PC-9 (cell line): ENCODE results near the gene POLD1. TPM values are rescaled to one million over a fixed set of nuclear protein-coding genes. Genes with fewer than 3 reads are reported as not detected.
A peak's percentile ranks its signal among the peaks of the same experiment; 100 is the strongest.

Experiments used
- BruUV-seq: library from RNA; stranded (reverse); fragments of 400-500 nt; replicated peaks from 2 replicates; lab custom pipeline; 2021; lab: Mats Ljungman, UMichigan
- CTCF ChIA-PET: fragments of 300-600 bp; sonication (Branson Sonifier 250); formaldehyde crosslinking; loops from one replicate; lab custom pipeline; 2022; ENCODE audit warnings: antibody characterized with exemption; lab: Charles Lee
- POLR2A ChIA-PET: fragments of 300-600 bp; sonication (Branson Sonifier 250); formaldehyde crosslinking; loops from one replicate; lab custom pipeline; 2022; ENCODE audit warnings: antibody characterized with exemption; ENCODE audit not compliant: unreplicated experiment; lab: Charles Lee
- DNase-seq, 2 experiments: peaks; one replicate each; pipeline versions ENCODE4 v3.0.0 to v3.0.0-alpha.2; 2015 to 2022; ENCODE audit warnings: mixed read lengths in 1 of 2
- H2AFZ ChIP-seq: fragments of 200-600 bp; sonication (generic); 2 replicates; pipeline ENCODE4 v1.8.1; 2017; ENCODE audit warnings: antibody characterized with exemption
- H3F3A ChIP-seq: fragments of 200-600 bp; sonication (generic); 2 replicates; pipeline ENCODE4 v1.8.1; 2017; ENCODE audit warnings: antibody characterized with exemption, mild to moderate bottlenecking, low read depth; ENCODE audit not compliant: insufficient read depth
- H3K27ac ChIP-seq: fragments of 200-600 bp; sonication (generic); 2 replicates; pipeline ENCODE4 v1.6.1; 2016; ENCODE audit warnings: mixed run types
- H3K27me3 ChIP-seq: fragments of 200-600 bp; sonication (generic); 2 replicates; pipeline ENCODE4 v1.6.1; 2016; ENCODE audit warnings: low read depth, mixed run types; ENCODE audit not compliant: insufficient read depth
- H3K36me3 ChIP-seq: fragments of 200-600 bp; sonication (generic); 2 replicates; pipeline ENCODE4 v1.6.1; 2016; ENCODE audit warnings: low read depth, mixed run types
- H3K4me1 ChIP-seq: fragments of 200-600 bp; sonication (generic); replicated peaks from 2 replicates; pipeline ENCODE4 v1.6.1; 2016; ENCODE audit warnings: mixed run types; ENCODE audit not compliant: insufficient read depth
- H3K4me2 ChIP-seq: fragments of 200-600 bp; sonication (generic); 2 replicates; pipeline ENCODE4 v1.6.1; 2017; ENCODE audit warnings: mixed run types
- H3K4me3 ChIP-seq: fragments of 200-600 bp; sonication (generic); 2 replicates; pipeline ENCODE4 v1.6.1; 2016; ENCODE audit warnings: mixed run types
- H3K79me2 ChIP-seq: fragments of 200-600 bp; sonication (generic); 2 replicates; pipeline ENCODE4 v1.6.1; 2017; ENCODE audit warnings: low read depth, mixed run types
- H3K9me2 ChIP-seq: fragments of 200-600 bp; sonication (generic); 2 replicates; pipeline ENCODE4 v1.8.1; 2017; ENCODE audit warnings: mild to moderate bottlenecking; ENCODE audit not compliant: insufficient read depth
- H3K9me3 ChIP-seq: fragments of 200-600 bp; sonication (generic); 2 replicates; pipeline ENCODE4 v1.8.1; 2016; ENCODE audit warnings: low read depth; ENCODE audit not compliant: insufficient read depth
- H4K20me1 ChIP-seq: fragments of 200-600 bp; sonication (generic); 2 replicates; pipeline ENCODE4 v1.8.1; 2017; ENCODE audit not compliant: insufficient read depth
- CTCF ChIP-seq: fragments of 200-600 bp; sonication (generic); conservative IDR thresholded peaks from 2 replicates; pipeline ENCODE4 v1.6.1; 2017; ENCODE audit warnings: mixed run types, antibody characterized with exemption, mild to moderate bottlenecking, moderate library complexity
- EZH2 ChIP-seq: fragments of 200-600 bp; sonication (generic); IDR thresholded peaks from 2 replicates; pipeline ENCODE4 v1.8.0; 2017; ENCODE audit warnings: antibody characterized with exemption, low read depth
- intact Hi-C: fragments of 100-400 bp; cut with micrococcal nuclease; formaldehyde crosslinking; loops from one replicate; pipeline ENCODE4 v1.10.0; 2022; ENCODE audit not compliant: unreplicated experiment
- total RNA-seq: library from RNA; stranded (reverse); gene quantifications from 2 replicates; pipeline ENCODE4 v1.2.3, GENCODE V29; 2021

POLD1 gene
- total RNA-seq, 1 experiment from 2014 or later, result 101 TPM

GRCh38 chr19:50464348-50464747 lies 80.2 kb downstream of the POLD1 start:
- CTCF ChIA-PET, result interaction anchor here (0.5 kb wide), 1 partner anchor 97 kb away, joined by 5 read pairs; no protein-coding TSS in a partner anchor
- Histone ChIP-seq H3K36me3 (no peaks in the 10 kb centered on the region), H3K79me2 (no peaks in the 10 kb centered on the region), H3K9me2 (no peaks in the 10 kb centered on the region), H3F3A (no peaks in the 10 kb centered on the region), H3K27ac (no peak overlapping the region), H3K9me3 (no peaks in the 10 kb centered on the region), H2AFZ (no peak overlapping the region), H3K4me1 (peaks cover 8% of the 10 kb centered on the region), H4K20me1 (no peaks in the 10 kb centered on the region), H3K4me3 (no peak overlapping the region), H3K4me2 (no peak overlapping the region), H3K27me3 (peaks cover 15% of the 10 kb centered on the region)
- POLR2A ChIA-PET, result no interaction called here
- intact Hi-C loops, result no loop called here
- no peak for DNase-seq
- TF ChIP-seq CTCF, result no peak
- TF ChIP-seq EZH2, result no peak
- no TSS peak for BruUV-seq

- ChIA-PET POLR2A (no interaction called here), CTCF (interaction anchor here (0.5 kb wide), 2 partner anchors 97 to 166 kb away, joined by 5 to 12 read pairs; no protein-coding TSS in a partner anchor)
- no TSS peak for BruUV-seq
- H3K27me3 ChIP-seq, result peaks cover 22% of the 10 kb centered on the region
- DNase-seq, result no peak
- no peaks in the 10 kb centered on the region for H3K9me2 ChIP-seq
- no peak overlapping the region for H3K27ac ChIP-seq
- H3K4me2 ChIP-seq, result no peak overlapping the region
- no peaks in the 10 kb centered on the region for H3K79me2 ChIP-seq
- H4K20me1 ChIP-seq, result no peaks in the 10 kb centered on the region
- H2AFZ ChIP-seq, result no peak overlapping the region
- H3K4me3 ChIP-seq, result no peak overlapping the region
- no peak for TF ChIP-seq EZH2
- no peaks in the 10 kb centered on the region for H3K36me3 ChIP-seq
- H3K9me3 ChIP-seq, result no peaks in the 10 kb centered on the region
- intact Hi-C loops, result no loop called here
- peaks cover 8% of the 10 kb centered on the region for H3K4me1 ChIP-seq
- H3F3A ChIP-seq, result no peaks in the 10 kb centered on the region
Observed at GRCh38 chr19:50465000-50465399, 80.9 kb downstream of the POLD1 start.

- Histone ChIP-seq H3F3A (no peaks in the 10 kb centered on the region), H3K36me3 (no peaks in the 10 kb centered on the region), H3K27ac (no peak overlapping the region), H3K79me2 (no peaks in the 10 kb centered on the region), H3K4me3 (no peak overlapping the region), H3K4me1 (no peaks in the 10 kb centered on the region), H4K20me1 (no peaks in the 10 kb centered on the region), H3K27me3 (peaks cover 25% of the 10 kb centered on the region), H2AFZ (no peak overlapping the region), H3K9me3 (no peaks in the 10 kb centered on the region), H3K4me2 (no peak overlapping the region), H3K9me2 (no peaks in the 10 kb centered on the region)
- POLR2A ChIA-PET, result interaction anchor here (0.8 kb wide), 1 partner anchor 97 kb away, joined by 5 read pairs; no protein-coding TSS in a partner anchor
- DNase-seq, result peak in 1 of 2 experiments; percentile 48
- CTCF ChIA-PET, result interaction anchor here (0.6 kb wide), 1 partner anchor 327 kb away, joined by 20 read pairs; no protein-coding TSS in a partner anchor
- BruUV-seq, result no TSS peak
- intact Hi-C loops, result no loop called here
- TF ChIP-seq EZH2 (no peak), CTCF (peak; percentile 35; the same call in 1 of the 2 replicates)
Observed at GRCh38 chr19:50465986-50466705, 82.0 kb downstream of the POLD1 start.
